ENCODE results near the gene NINL.
"Not testable (repeated sequence)": the region's sequence is repeated elsewhere in the genome, so short reads cannot be mapped to it uniquely, and the experiment has no call there.

Gene NINL

GRCh38 chr20:25529295-25529951, 55.9 kb downstream of the NINL start:
- DNase-seq: no peak

GRCh38 chr20:25527949-25528348, 57.4 kb downstream of the NINL start:
- no peak for DNase-seq

- DNase-seq: no peak
Measured at GRCh38 chr20:25526446-25526845, 58.9 kb downstream of the NINL start.

GRCh38 chr20:25525867-25526266, 59.5 kb downstream of the NINL start:
- DNase-seq: no peak

- no peak for DNase-seq
Measured at GRCh38 chr20:25525295-25525694, 60.0 kb downstream of the NINL start.

GRCh38 chr20:25521382-25521781, 63.9 kb downstream of the NINL start:
- DNase-seq: no peak

GRCh38 chr20:25517124-25517523, 68.2 kb downstream of the NINL start:
- no peak for DNase-seq

GRCh38 chr20:25514747-25515340, 70.5 kb downstream of the NINL start:
- no peak for DNase-seq

- DNase-seq: no peak
Measured at GRCh38 chr20:25514195-25514594, 71.1 kb downstream of the NINL start.

- no peak for DNase-seq
Measured at GRCh38 chr20:25512709-25513108, 72.6 kb downstream of the NINL start.

- no peak for DNase-seq
Measured at GRCh38 chr20:25511183-25511582, 74.1 kb downstream of the NINL start.

- no peak for DNase-seq
Measured at GRCh38 chr20:25510721-25511120, 74.6 kb downstream of the NINL start.

GRCh38 chr20:25510202-25510601, 75.1 kb downstream of the NINL start:
- no peak for DNase-seq

GRCh38 chr20:25509084-25509483, 76.2 kb downstream of the NINL start:
- no peak for DNase-seq

- no peak for DNase-seq
Measured at GRCh38 chr20:25508083-25508770, 77.1 kb downstream of the NINL start.

GRCh38 chr20:25507385-25508082, 77.8 kb downstream of the NINL start:
- DNase-seq: no peak

- no peak for DNase-seq
Measured at GRCh38 chr20:25504366-25505135, 80.8 kb downstream of the NINL start.

- DNase-seq: no peak
Measured at GRCh38 chr20:25503936-25504335, 81.4 kb downstream of the NINL start.

- not testable (repeated sequence) for DNase-seq
Measured at GRCh38 chr20:25503051-25503639, 82.2 kb downstream of the NINL start.

- DNase-seq: no peak
Measured at GRCh38 chr20:25500880-25501351, 84.4 kb downstream of the NINL start.

GRCh38 chr20:25499855-25500434, 85.4 kb downstream of the NINL start:
- DNase-seq: no peak

GRCh38 chr20:25499031-25499430, 86.3 kb downstream of the NINL start:
- no peak for DNase-seq

Data from activated effector memory CD4-positive, alpha-beta T cell treated with Interleukin-2 at 50 U/mL for 16 hours (primary cell).